Liver (tissue), 9 donors: ENCODE data around the gene ATP5MK. TPM values are rescaled to one million over a fixed set of nuclear protein-coding genes. Genes with fewer than 3 reads are reported as not detected.

Source experiments
- DNase-seq: peaks from one replicate; pipeline ENCODE4 v3.0.0-alpha.2; 2017; ENCODE audit warnings: low spot score
- H3K27ac ChIP-seq, 2 donors: one replicate each; pipeline ENCODE4 v1.7.0; 2013; ENCODE audit warnings: inconsistent platforms in 2 of 2, low read length in 2 of 2, control low read depth in 1 of 2, low read depth in 1 of 2, mild to moderate bottlenecking in 1 of 2
- H3K27me3 ChIP-seq, 4 donors: one replicate each; pipeline versions ENCODE4 v1.6.1 to v1.7.0; 2013; ENCODE audit warnings: low read length in 3 of 4, inconsistent platforms in 1 of 4, mild to moderate bottlenecking in 1 of 4, moderate library complexity in 1 of 4; ENCODE audit not compliant: control insufficient read depth in 4 of 4, insufficient read depth in 4 of 4
- H3K36me3 ChIP-seq, 4 donors: one replicate each; pipeline versions ENCODE4 v1.6.1 to v1.7.0; 2013; ENCODE audit warnings: low read length in 3 of 4, mild to moderate bottlenecking in 3 of 4, low read depth in 1 of 4, moderate library complexity in 1 of 4; ENCODE audit not compliant: control insufficient read depth in 4 of 4, insufficient read depth in 3 of 4
- H3K4me1 ChIP-seq, 4 donors: one replicate each; pipeline versions ENCODE4 v1.6.1 to v1.7.0; 2013; ENCODE audit warnings: low read length in 3 of 4, mild to moderate bottlenecking in 3 of 4, moderate library complexity in 1 of 4; ENCODE audit not compliant: control insufficient read depth in 4 of 4, insufficient read depth in 4 of 4
- H3K4me3 ChIP-seq, 3 donors: one replicate each; pipeline versions ENCODE4 v1.6.1 to v1.7.0; 2013; ENCODE audit warnings: low read length in 3 of 3, control low read depth in 1 of 3, low read depth in 1 of 3, mild to moderate bottlenecking in 1 of 3
- H3K9ac ChIP-seq, 2 donors: one replicate each; pipeline ENCODE4 v1.7.0; 2013; ENCODE audit warnings: low read length in 2 of 2, mild to moderate bottlenecking in 2 of 2, moderate library complexity in 2 of 2, control low read depth in 1 of 2, low read depth in 1 of 2
- H3K9me3 ChIP-seq, 4 donors: one replicate each; pipeline versions ENCODE4 v1.6.1 to v1.7.0; 2013; ENCODE audit warnings: low read length in 3 of 4; ENCODE audit not compliant: control insufficient read depth in 4 of 4
- EGR1 ChIP-seq, 2 donors: IDR thresholded peaks; 2 replicates each; pipeline ENCODE4 v1.6.1; 2016 to 2018; ENCODE audit warnings: antibody characterized with exemption in 2 of 2, low read depth in 2 of 2
- FOXA1 ChIP-seq: IDR thresholded peaks from 2 replicates; pipeline ENCODE4 v1.6.1; 2016; ENCODE audit warnings: antibody characterized with exemption
- FOXA2 ChIP-seq: IDR thresholded peaks from 2 replicates; pipeline ENCODE4 v1.6.1; 2016; ENCODE audit warnings: antibody characterized with exemption
- GABPA ChIP-seq, 2 donors: IDR thresholded peaks in 1 of 2; conservative IDR thresholded peaks in 1 of 2; 2 replicates each; pipeline ENCODE4 v1.6.1; 2016; ENCODE audit warnings: antibody characterized with exemption in 2 of 2, mild to moderate bottlenecking in 1 of 2, moderate library complexity in 1 of 2
- HNF4A ChIP-seq, 2 donors: conservative IDR thresholded peaks; 2 replicates each; pipeline ENCODE4 v1.6.1; 2016; ENCODE audit warnings: antibody characterized with exemption in 2 of 2, mild to moderate bottlenecking in 2 of 2
- JUND ChIP-seq, 2 donors: IDR thresholded peaks; 2 replicates each; pipeline ENCODE4 v1.6.1; 2016; ENCODE audit warnings: antibody characterized with exemption in 2 of 2
- NR2F2 ChIP-seq: IDR thresholded peaks from 2 replicates; pipeline ENCODE4 v1.6.1; 2016; ENCODE audit warnings: antibody characterized with exemption
- RAD21 ChIP-seq, 2 donors: IDR thresholded peaks; 2 replicates each; pipeline ENCODE4 v1.6.1; 2016; ENCODE audit warnings: antibody characterized with exemption in 2 of 2, mild to moderate bottlenecking in 2 of 2
- RXRA ChIP-seq, 2 donors: IDR thresholded peaks; 2 replicates each; pipeline ENCODE4 v1.6.1; 2017 to 2018; ENCODE audit warnings: antibody characterized with exemption in 2 of 2, mild to moderate bottlenecking in 1 of 2
- SP1 ChIP-seq: IDR thresholded peaks from 2 replicates; pipeline ENCODE4 v1.6.1; 2018; ENCODE audit warnings: antibody characterized with exemption, mild to moderate bottlenecking
- TAF1 ChIP-seq: conservative IDR thresholded peaks from 2 replicates; pipeline ENCODE4 v1.6.1; 2016; ENCODE audit warnings: antibody characterized with exemption, mild to moderate bottlenecking
- YY1 ChIP-seq: IDR thresholded peaks from 2 replicates; pipeline ENCODE4 v1.6.1; 2016; ENCODE audit warnings: antibody characterized with exemption, mild to moderate bottlenecking
- WGBS: extraction: QIAGEN DNeasy Blood & Tissue Kit; methylation state at CpG from one replicate; pipeline ENCODE4 v1.1.7; 2013; 5-methylcytosine and 5-hydroxymethylcytosine counted together
- polyA plus RNA-seq, 2 donors: library from polyadenylated mRNA; stranded (reverse) in 1 of 2; unstranded in 1 of 2; fragments of 200-250 nt in 1 of 2; fragments of >200 nt in 1 of 2; fragmentation: Nextera tagmentation in 1 of 2; extraction: Ambion mirVana in 1 of 2; gene quantifications; one replicate each; pipeline versions ENCODE4 v1.2.1 to v1.2.3, GENCODE V29; 2013 to 2015
- total RNA-seq, 2 donors: library from RNA; depleted of rRNA; stranded (reverse); fragments of >200 nt; gene quantifications; one replicate each; pipeline ENCODE4 v1.2.3, GENCODE V29; 2014
- TF ChIP-seq, protein P1 (sequence below): IDR thresholded peaks from 2 replicates; pipeline ENCODE4 v1.6.1; 2016; ENCODE audit warnings: antibody characterized with exemption
- TF ChIP-seq, protein P2 (sequence below): IDR thresholded peaks from 2 replicates; pipeline ENCODE4 v1.6.1; 2016; ENCODE audit warnings: antibody characterized with exemption
- TF ChIP-seq, protein P3 (sequence below): IDR thresholded peaks from 2 replicates; pipeline ENCODE4 v1.6.1; 2016; ENCODE audit warnings: antibody characterized with exemption, mild to moderate bottlenecking
- TF ChIP-seq, protein P4 (sequence below): fragments of 150-350 bp; IDR thresholded peaks from 2 replicates; pipeline ENCODE4 v1.5.1; 2017; ENCODE audit warnings: improper control_type of control experiment, low read depth, low read length; ENCODE audit not compliant: missing input control
- donor health status: healthy.
- donor health status: healthy.
- donor health status: healthy.
- donor health status: healthy.
- donor health status: healthy.

The ATP5MK gene
- total and polyA plus RNA-seq, 4 donors: 74.7 to 632 (median 248) TPM

DNA sequence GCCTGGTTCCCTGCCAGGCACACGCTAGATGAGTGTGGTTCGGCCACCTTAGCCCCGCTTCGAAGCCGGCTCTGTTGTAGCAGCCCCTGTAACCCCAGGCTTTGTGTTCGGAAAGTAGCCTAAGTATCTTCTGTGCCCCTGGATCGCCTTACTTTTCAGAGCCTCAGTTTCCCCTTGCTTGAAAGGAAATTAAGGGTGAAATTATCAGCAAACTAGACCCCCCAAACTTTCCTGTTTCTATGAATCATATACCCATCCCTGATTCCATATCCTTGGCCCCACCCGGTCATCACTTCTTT is 463 bp upstream of the ATP5MK start:
- Histone ChIP-seq H3K4me1 (peaks cover 8 to 26% (median 23%) of the 10 kb centered on the region in 4 donors), H3K9ac (peak overlapping the region; percentile 10 to 61), H3K36me3 (peaks cover 8 to 25% (median 20%) of the 10 kb centered on the region in 4 donors), H3K4me3 (peak overlapping the region; percentile 80 to 91 (median 87)), H3K27me3 (no peaks in the 10 kb centered on the region), H3K9me3 (no peaks in the 10 kb centered on the region), H3K27ac (peak overlapping the region; percentile 42 to 47)
- TF ChIP-seq GABPA (IDR thresholded peaks at IDR 0.05 in 1 of 2, conservative IDR thresholded peaks at IDR 0.05 in 1 of 2): no peak
- peak; percentile 18 for TF ChIP-seq YY1
- 1% methylated on average over 8 of the region's 8 CpGs for WGBS
- DNase-seq: no peak

DNA sequence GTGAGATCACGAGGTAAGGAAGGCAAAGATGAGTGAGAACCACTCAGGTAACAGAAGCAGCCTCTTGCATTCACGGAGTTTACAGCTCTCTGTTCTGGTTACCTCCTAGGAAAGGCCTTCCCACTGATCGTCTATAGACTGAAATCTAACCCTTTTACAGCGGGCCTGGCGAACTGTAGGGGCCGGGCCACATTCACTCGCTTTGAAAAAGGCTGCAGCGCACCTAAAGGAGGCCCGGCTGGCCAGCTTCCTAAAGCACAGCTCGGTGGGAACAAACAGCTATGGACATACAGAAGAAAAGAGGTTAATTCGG is 565 bp downstream of the ATP5MK start:
- 3% methylated on average over 11 of the region's 11 CpGs for WGBS
- H3K4me3 ChIP-seq: peak overlapping the region; percentile 80 to 91 (median 87)
- TF ChIP-seq RAD21 (IDR thresholded peaks at IDR 0.05) (no peak), SP1 (no peak), TAF1 (no peak), YY1 (no peak), HNF4A (conservative IDR thresholded peaks at IDR 0.05) (no peak), FOXA2 (no peak), EGR1 (IDR thresholded peaks at IDR 0.05; ENCODE audit: low read depth in 2 of 2) (no peak), GABPA (IDR thresholded peaks at IDR 0.05 in 1 of 2, conservative IDR thresholded peaks at IDR 0.05 in 1 of 2) (no peak), JUND (IDR thresholded peaks at IDR 0.05) (no peak), RXRA (IDR thresholded peaks at IDR 0.05) (no peak), FOXA1 (no peak), NR2F2 (no peak)
- TF ChIP-seq, protein P1, sequence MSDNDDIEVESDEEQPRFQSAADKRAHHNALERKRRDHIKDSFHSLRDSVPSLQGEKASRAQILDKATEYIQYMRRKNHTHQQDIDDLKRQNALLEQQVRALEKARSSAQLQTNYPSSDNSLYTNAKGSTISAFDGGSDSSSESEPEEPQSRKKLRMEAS: no peak
- TF ChIP-seq, protein P2, sequence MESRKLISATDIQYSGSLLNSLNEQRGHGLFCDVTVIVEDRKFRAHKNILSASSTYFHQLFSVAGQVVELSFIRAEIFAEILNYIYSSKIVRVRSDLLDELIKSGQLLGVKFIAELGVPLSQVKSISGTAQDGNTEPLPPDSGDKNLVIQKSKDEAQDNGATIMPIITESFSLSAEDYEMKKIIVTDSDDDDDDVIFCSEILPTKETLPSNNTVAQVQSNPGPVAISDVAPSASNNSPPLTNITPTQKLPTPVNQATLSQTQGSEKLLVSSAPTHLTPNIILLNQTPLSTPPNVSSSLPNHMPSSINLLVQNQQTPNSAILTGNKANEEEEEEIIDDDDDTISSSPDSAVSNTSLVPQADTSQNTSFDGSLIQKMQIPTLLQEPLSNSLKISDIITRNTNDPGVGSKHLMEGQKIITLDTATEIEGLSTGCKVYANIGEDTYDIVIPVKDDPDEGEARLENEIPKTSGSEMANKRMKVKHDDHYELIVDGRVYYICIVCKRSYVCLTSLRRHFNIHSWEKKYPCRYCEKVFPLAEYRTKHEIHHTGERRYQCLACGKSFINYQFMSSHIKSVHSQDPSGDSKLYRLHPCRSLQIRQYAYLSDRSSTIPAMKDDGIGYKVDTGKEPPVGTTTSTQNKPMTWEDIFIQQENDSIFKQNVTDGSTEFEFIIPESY: no peak
- TF ChIP-seq, protein P3, sequence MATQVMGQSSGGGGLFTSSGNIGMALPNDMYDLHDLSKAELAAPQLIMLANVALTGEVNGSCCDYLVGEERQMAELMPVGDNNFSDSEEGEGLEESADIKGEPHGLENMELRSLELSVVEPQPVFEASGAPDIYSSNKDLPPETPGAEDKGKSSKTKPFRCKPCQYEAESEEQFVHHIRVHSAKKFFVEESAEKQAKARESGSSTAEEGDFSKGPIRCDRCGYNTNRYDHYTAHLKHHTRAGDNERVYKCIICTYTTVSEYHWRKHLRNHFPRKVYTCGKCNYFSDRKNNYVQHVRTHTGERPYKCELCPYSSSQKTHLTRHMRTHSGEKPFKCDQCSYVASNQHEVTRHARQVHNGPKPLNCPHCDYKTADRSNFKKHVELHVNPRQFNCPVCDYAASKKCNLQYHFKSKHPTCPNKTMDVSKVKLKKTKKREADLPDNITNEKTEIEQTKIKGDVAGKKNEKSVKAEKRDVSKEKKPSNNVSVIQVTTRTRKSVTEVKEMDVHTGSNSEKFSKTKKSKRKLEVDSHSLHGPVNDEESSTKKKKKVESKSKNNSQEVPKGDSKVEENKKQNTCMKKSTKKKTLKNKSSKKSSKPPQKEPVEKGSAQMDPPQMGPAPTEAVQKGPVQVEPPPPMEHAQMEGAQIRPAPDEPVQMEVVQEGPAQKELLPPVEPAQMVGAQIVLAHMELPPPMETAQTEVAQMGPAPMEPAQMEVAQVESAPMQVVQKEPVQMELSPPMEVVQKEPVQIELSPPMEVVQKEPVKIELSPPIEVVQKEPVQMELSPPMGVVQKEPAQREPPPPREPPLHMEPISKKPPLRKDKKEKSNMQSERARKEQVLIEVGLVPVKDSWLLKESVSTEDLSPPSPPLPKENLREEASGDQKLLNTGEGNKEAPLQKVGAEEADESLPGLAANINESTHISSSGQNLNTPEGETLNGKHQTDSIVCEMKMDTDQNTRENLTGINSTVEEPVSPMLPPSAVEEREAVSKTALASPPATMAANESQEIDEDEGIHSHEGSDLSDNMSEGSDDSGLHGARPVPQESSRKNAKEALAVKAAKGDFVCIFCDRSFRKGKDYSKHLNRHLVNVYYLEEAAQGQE: no peak
- TF ChIP-seq, protein P4, sequence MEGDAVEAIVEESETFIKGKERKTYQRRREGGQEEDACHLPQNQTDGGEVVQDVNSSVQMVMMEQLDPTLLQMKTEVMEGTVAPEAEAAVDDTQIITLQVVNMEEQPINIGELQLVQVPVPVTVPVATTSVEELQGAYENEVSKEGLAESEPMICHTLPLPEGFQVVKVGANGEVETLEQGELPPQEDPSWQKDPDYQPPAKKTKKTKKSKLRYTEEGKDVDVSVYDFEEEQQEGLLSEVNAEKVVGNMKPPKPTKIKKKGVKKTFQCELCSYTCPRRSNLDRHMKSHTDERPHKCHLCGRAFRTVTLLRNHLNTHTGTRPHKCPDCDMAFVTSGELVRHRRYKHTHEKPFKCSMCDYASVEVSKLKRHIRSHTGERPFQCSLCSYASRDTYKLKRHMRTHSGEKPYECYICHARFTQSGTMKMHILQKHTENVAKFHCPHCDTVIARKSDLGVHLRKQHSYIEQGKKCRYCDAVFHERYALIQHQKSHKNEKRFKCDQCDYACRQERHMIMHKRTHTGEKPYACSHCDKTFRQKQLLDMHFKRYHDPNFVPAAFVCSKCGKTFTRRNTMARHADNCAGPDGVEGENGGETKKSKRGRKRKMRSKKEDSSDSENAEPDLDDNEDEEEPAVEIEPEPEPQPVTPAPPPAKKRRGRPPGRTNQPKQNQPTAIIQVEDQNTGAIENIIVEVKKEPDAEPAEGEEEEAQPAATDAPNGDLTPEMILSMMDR: no peak
- peaks cover 12 to 32% (median 25%) of the 10 kb centered on the region in 4 donors for H3K36me3 ChIP-seq
- H3K9me3 ChIP-seq: no peaks in the 10 kb centered on the region
- H3K4me1 ChIP-seq: peaks cover 8 to 26% (median 23%) of the 10 kb centered on the region in 4 donors
- H3K9ac ChIP-seq: peak overlapping the region; percentile 85 to 92
- H3K27ac ChIP-seq: peak overlapping the region; percentile 65 to 73
- no peaks in the 10 kb centered on the region for H3K27me3 ChIP-seq
- no peak for DNase-seq
